ENCODE results near the gene CLPTM1L.

Gene CLPTM1L

GRCh38 chr5:1363581-1363980 lies 18.7 kb upstream of the CLPTM1L start:
- no peak overlapping the region for H3K4me3 ChIP-seq (ENCODE audit: low read length, poor library complexity, severe bottlenecking)
- no peaks in the 10 kb centered on the region for H3K79me2 ChIP-seq (ENCODE audit: insufficient read depth, low read length)
- no peaks in the 10 kb centered on the region for H3K36me3 ChIP-seq (ENCODE audit: insufficient read depth, low read length)
- no peaks in the 10 kb centered on the region for H3K9me2 ChIP-seq (replicated peaks; ENCODE audit: low read depth, low read length)
- no peaks in the 10 kb centered on the region for H4K20me1 ChIP-seq (ENCODE audit: insufficient read depth, low read length, poor library complexity, severe bottlenecking)
- H3K9me3 ChIP-seq (ENCODE audit: insufficient read depth, low read depth, low read length), result no peaks in the 10 kb centered on the region
- no peak overlapping the region for H2AFZ ChIP-seq (ENCODE audit: low read length)
- no peak for TF ChIP-seq EZH2phosphoT487 (IDR thresholded peaks at IDR 0.05; ENCODE audit: borderline replicate concordance)
- no peak for TF ChIP-seq CTCF (conservative IDR thresholded peaks at IDR 0.05; ENCODE audit: low read length)
- peaks cover 7% of the 10 kb centered on the region for H3K4me1 ChIP-seq (ENCODE audit: insufficient read depth, low read length, poor library complexity, severe bottlenecking)
- no peak overlapping the region for H3K9ac ChIP-seq (ENCODE audit: low read depth, low read length, poor library complexity, severe bottlenecking)
- H3F3A ChIP-seq (ENCODE audit: low read depth), result no peaks in the 10 kb centered on the region
- no peak overlapping the region for H3K4me2 ChIP-seq (ENCODE audit: low read depth, low read length, poor library complexity, severe bottlenecking)
- H3K27me3 ChIP-seq (ENCODE audit: insufficient read depth, low read length, poor library complexity, severe bottlenecking), result no peaks in the 10 kb centered on the region

DNA sequence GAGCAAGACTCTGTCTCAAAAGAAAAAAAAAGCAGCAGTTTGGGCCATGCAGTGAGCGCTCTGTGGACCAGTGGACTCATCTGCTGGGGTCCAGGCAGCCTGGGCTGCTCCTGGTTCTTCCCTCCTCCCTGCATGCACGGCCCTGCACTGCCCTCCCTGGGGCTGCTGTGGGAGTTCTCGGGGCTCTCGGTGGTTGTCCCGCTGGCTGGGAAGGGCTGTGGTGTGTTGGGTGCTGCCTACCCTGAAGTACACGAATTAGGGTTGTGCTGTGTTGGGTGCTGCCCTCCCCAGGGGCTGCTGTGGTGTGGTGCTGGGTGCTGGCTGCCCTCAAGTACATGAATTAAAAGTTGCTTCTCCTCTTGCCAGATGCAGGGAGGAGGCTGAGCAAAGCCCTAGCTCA lies 18.3 kb upstream of the CLPTM1L start:
- H3K4me2 ChIP-seq (ENCODE audit: low read depth, low read length, poor library complexity, severe bottlenecking), result no peak overlapping the region
- H3K9me2 ChIP-seq (replicated peaks; ENCODE audit: low read depth, low read length), result no peaks in the 10 kb centered on the region
- no peaks in the 10 kb centered on the region for H3K27me3 ChIP-seq (ENCODE audit: insufficient read depth, low read length, poor library complexity, severe bottlenecking)
- H2AFZ ChIP-seq (ENCODE audit: low read length), result no peak overlapping the region
- H3K36me3 ChIP-seq (ENCODE audit: insufficient read depth, low read length), result no peaks in the 10 kb centered on the region
- H3K9ac ChIP-seq (ENCODE audit: low read depth, low read length, poor library complexity, severe bottlenecking), result no peak overlapping the region
- H3F3A ChIP-seq (ENCODE audit: low read depth), result no peaks in the 10 kb centered on the region
- H3K79me2 ChIP-seq (ENCODE audit: insufficient read depth, low read length), result no peaks in the 10 kb centered on the region
- no peak for TF ChIP-seq EZH2phosphoT487 (IDR thresholded peaks at IDR 0.05; ENCODE audit: borderline replicate concordance)
- no peak for TF ChIP-seq CTCF (conservative IDR thresholded peaks at IDR 0.05; ENCODE audit: low read length)
- peaks cover 7% of the 10 kb centered on the region for H3K4me1 ChIP-seq (ENCODE audit: insufficient read depth, low read length, poor library complexity, severe bottlenecking)
- no peak overlapping the region for H3K4me3 ChIP-seq (ENCODE audit: low read length, poor library complexity, severe bottlenecking)
- no peaks in the 10 kb centered on the region for H4K20me1 ChIP-seq (ENCODE audit: insufficient read depth, low read length, poor library complexity, severe bottlenecking)
- H3K9me3 ChIP-seq (ENCODE audit: insufficient read depth, low read depth, low read length), result no peaks in the 10 kb centered on the region

- H3K27me3 ChIP-seq (ENCODE audit: insufficient read depth, low read length, poor library complexity, severe bottlenecking), result no peaks in the 10 kb centered on the region
- no peaks in the 10 kb centered on the region for H4K20me1 ChIP-seq (ENCODE audit: insufficient read depth, low read length, poor library complexity, severe bottlenecking)
- H3F3A ChIP-seq (ENCODE audit: low read depth), result no peaks in the 10 kb centered on the region
- no peak overlapping the region for H3K9ac ChIP-seq (ENCODE audit: low read depth, low read length, poor library complexity, severe bottlenecking)
- H3K36me3 ChIP-seq (ENCODE audit: insufficient read depth, low read length), result no peaks in the 10 kb centered on the region
- H3K4me2 ChIP-seq (ENCODE audit: low read depth, low read length, poor library complexity, severe bottlenecking), result no peak overlapping the region
- no peak overlapping the region for H3K4me3 ChIP-seq (ENCODE audit: low read length, poor library complexity, severe bottlenecking)
- H3K9me2 ChIP-seq (replicated peaks; ENCODE audit: low read depth, low read length), result no peaks in the 10 kb centered on the region
- peaks cover 7% of the 10 kb centered on the region for H3K4me1 ChIP-seq (ENCODE audit: insufficient read depth, low read length, poor library complexity, severe bottlenecking)
- TF ChIP-seq CTCF (conservative IDR thresholded peaks at IDR 0.05; ENCODE audit: low read length) (no peak), EZH2phosphoT487 (IDR thresholded peaks at IDR 0.05; ENCODE audit: borderline replicate concordance) (no peak)
- H3K9me3 ChIP-seq (ENCODE audit: insufficient read depth, low read depth, low read length), result no peaks in the 10 kb centered on the region
- no peak overlapping the region for H2AFZ ChIP-seq (ENCODE audit: low read length)
- no peaks in the 10 kb centered on the region for H3K79me2 ChIP-seq (ENCODE audit: insufficient read depth, low read length)
Measured at GRCh38 chr5:1362242-1363015, 17.5 kb upstream of the CLPTM1L start.

Measured in Loucy (cell line).